HL-60 (cell line): Measurements from ENCODE around the gene PRDM2.

Experiments
- CTCF ChIP-seq: IDR thresholded peaks from one replicate; pipeline ENCODE4 v1.5.1; 2011; ENCODE audit warnings: low read length, control low read depth, inconsistent platforms; ENCODE audit not compliant: insufficient read depth
- SPI1 ChIP-seq: IDR thresholded peaks from 2 replicates; pipeline ENCODE4 v1.6.1; 2012; ENCODE audit warnings: low read depth, mild to moderate bottlenecking, borderline replicate concordance

GRCh38 chr1:13783551-13783950 lies 83.6 kb downstream of the PRDM2 start:
- TF ChIP-seq SPI1 = no peak
- TF ChIP-seq CTCF = no peak
